Neuronal stem cell (in vitro differentiated cells): ENCODE results near the gene FCER2.

ENCODE experiments used
- DNase-seq: peaks from one replicate; pipeline ENCODE4 v3.0.0-alpha.2; 2013; ENCODE audit warnings: low spot score
- H2AFZ ChIP-seq: one replicate; pipeline ENCODE4 v1.6.1; 2013; ENCODE audit warnings: mild to moderate bottlenecking, low read length, inconsistent platforms
- H2AK5ac ChIP-seq: 2 replicates; pipeline ENCODE4 v1.6.1; 2013; ENCODE audit warnings: low read depth, mild to moderate bottlenecking, inconsistent platforms, low read length, moderate library complexity, mixed read lengths
- H2BK120ac ChIP-seq: 2 replicates; pipeline ENCODE4 v1.6.1; 2013; ENCODE audit warnings: low read depth, mild to moderate bottlenecking, inconsistent platforms, low read length, moderate library complexity, mixed read lengths
- H2BK12ac ChIP-seq: one replicate; pipeline ENCODE4 v1.6.1; 2013; ENCODE audit warnings: low read length, inconsistent platforms
- H2BK15ac ChIP-seq: 2 replicates; pipeline ENCODE4 v1.6.1; 2013; ENCODE audit warnings: mild to moderate bottlenecking, low read length, inconsistent platforms, mixed read lengths
- H2BK5ac ChIP-seq: one replicate; pipeline ENCODE4 v1.6.1; 2013; ENCODE audit warnings: inconsistent platforms, mild to moderate bottlenecking, low read length, moderate library complexity
- H3K14ac ChIP-seq: one replicate; pipeline ENCODE4 v1.6.1; 2013; ENCODE audit warnings: low read length, inconsistent platforms
- H3K18ac ChIP-seq: 2 replicates; pipeline ENCODE4 v1.6.1; 2013; ENCODE audit warnings: low read length, inconsistent platforms
- H3K23ac ChIP-seq: 2 replicates; pipeline ENCODE4 v1.6.1; 2013; ENCODE audit warnings: low read depth, mild to moderate bottlenecking, mixed read lengths, low read length, inconsistent platforms; ENCODE audit not compliant: poor library complexity
- H3K27ac ChIP-seq: replicated peaks from 3 replicates; pipeline ENCODE4 v1.5.1; 2013; ENCODE audit warnings: low read length, inconsistent platforms
- H3K27me3 ChIP-seq, 3 experiments: 2 replicates each; pipeline ENCODE4 v1.6.1; 2013; ENCODE audit warnings: low read length in 3 of 3, mild to moderate bottlenecking in 2 of 3, inconsistent platforms in 1 of 3, low read depth in 1 of 3, mixed read lengths in 1 of 3, moderate library complexity in 1 of 3; ENCODE audit not compliant: control insufficient read depth in 3 of 3, insufficient read depth in 3 of 3
- H3K36me3 ChIP-seq, 2 donors: replicated peaks in 1 of 2; 2 replicates each; pipeline ENCODE4 v1.6.1; 2013; ENCODE audit warnings: low read length in 2 of 2; ENCODE audit not compliant: control insufficient read depth in 2 of 2, insufficient read depth in 2 of 2
- H3K4ac ChIP-seq: 2 replicates; pipeline ENCODE4 v1.6.1; 2013; ENCODE audit warnings: inconsistent platforms, mild to moderate bottlenecking, low read length, moderate library complexity
- H3K4me1 ChIP-seq, 2 donors: 1 replicate in 1 of 2; 2 replicates in 1 of 2; pipeline ENCODE4 v1.6.1; 2013; ENCODE audit warnings: low read length in 2 of 2, low read depth in 1 of 2; ENCODE audit not compliant: control insufficient read depth in 2 of 2, insufficient read depth in 1 of 2
- H3K4me2 ChIP-seq: one replicate; pipeline ENCODE4 v1.6.1; 2013; ENCODE audit warnings: mild to moderate bottlenecking, low read length, inconsistent platforms; ENCODE audit not compliant: insufficient read depth, poor library complexity, severe bottlenecking
- H3K4me3 ChIP-seq, 2 donors: 2 replicates each; pipeline ENCODE4 v1.5.1; 2013; ENCODE audit warnings: low read length in 2 of 2, mild to moderate bottlenecking in 2 of 2, inconsistent platforms in 1 of 2, moderate library complexity in 1 of 2
- H3K79me1 ChIP-seq: one replicate; pipeline ENCODE4 v1.6.1; 2013; ENCODE audit warnings: low read depth, mild to moderate bottlenecking, inconsistent platforms, low read length, moderate library complexity
- H3K9ac ChIP-seq: one replicate; pipeline ENCODE4 v1.6.1; 2013; ENCODE audit warnings: mild to moderate bottlenecking, low read depth, low read length, inconsistent platforms; ENCODE audit not compliant: poor library complexity
- H3K9me3 ChIP-seq, 2 donors: replicated peaks in 1 of 2; 2 replicates each; pipeline versions ENCODE3 to v1.6.1; 2013; ENCODE audit warnings: low read length in 2 of 2, mild to moderate bottlenecking in 2 of 2, inconsistent platforms in 1 of 2, low read depth in 1 of 2, mixed read lengths in 1 of 2, moderate library complexity in 1 of 2; ENCODE audit not compliant: control insufficient read depth in 2 of 2, insufficient read depth in 1 of 2
- H4K8ac ChIP-seq: one replicate; pipeline ENCODE4 v1.6.1; 2013; ENCODE audit warnings: low read depth, mild to moderate bottlenecking, inconsistent platforms, low read length, moderate library complexity
- H4K91ac ChIP-seq: one replicate; pipeline ENCODE4 v1.6.1; 2013; ENCODE audit warnings: low read length, low read depth, mild to moderate bottlenecking, inconsistent platforms; ENCODE audit not compliant: poor library complexity
- WGBS, 2 donors: extraction: QIAGEN DNeasy Blood & Tissue Kit; methylation state at CpG; one replicate each; pipeline ENCODE4 v1.1.7; 2013; ENCODE audit warnings: missing lambda C conversion rate in 2 of 2, mixed read lengths in 1 of 2; ENCODE audit not compliant: insufficient read length in 2 of 2, insufficient replicate concordance in 1 of 2; ENCODE audit errors: extremely low coverage in 2 of 2; 5-methylcytosine and 5-hydroxymethylcytosine counted together

The FCER2 gene

DNA sequence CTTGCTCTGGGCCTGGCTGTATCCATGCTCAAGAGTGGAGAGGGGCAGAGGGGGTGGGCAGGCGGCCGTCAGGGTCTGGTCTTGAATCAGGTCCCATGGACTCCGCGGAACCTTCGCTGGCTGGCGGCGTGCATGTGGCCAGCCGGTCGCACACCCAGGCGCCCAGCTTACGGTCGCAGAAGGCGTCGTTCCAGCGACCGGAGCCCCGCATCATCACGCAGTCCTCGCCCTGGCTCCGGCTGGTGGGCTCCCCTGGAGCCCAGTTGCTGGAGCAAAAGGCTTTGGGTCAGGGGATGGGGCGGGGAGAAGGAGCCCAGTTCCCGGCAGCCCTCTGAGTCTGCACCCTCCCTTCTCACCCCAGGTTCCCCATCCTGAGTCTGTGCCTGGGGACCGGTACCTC is 12.8 kb downstream of the FCER2 start:
- Histone ChIP-seq H3K4me2 (no peak overlapping the region), H3K9ac (no peak overlapping the region), H4K8ac (peak overlapping the region; percentile 3), H2BK5ac (no peak overlapping the region), H3K27me3 (peaks cover 0 to 1% (median 0%) of the 10 kb centered on the region in 3 experiments), H2BK15ac (no peak overlapping the region), H3K4me1 (peaks cover 0 to 2% of the 10 kb centered on the region in 2 donors), H3K23ac (no peak overlapping the region), H2AK5ac (no peak overlapping the region), H3K79me1 (peaks cover 3% of the 10 kb centered on the region), H3K14ac (no peak overlapping the region), H2AFZ (no peak overlapping the region), H3K36me3 (peaks cover 0 to 3% of the 10 kb centered on the region in 2 donors), H4K91ac (no peak overlapping the region), H3K4ac (no peak overlapping the region), H3K27ac (no peak overlapping the region), H3K18ac (no peak overlapping the region), H3K4me3 (peak overlapping the region in 1 of 2 donors; percentile 27), H2BK12ac (no peak overlapping the region), H2BK120ac (no peak overlapping the region), H3K9me3 (peaks cover 0 to 15% of the 10 kb centered on the region in 2 donors)
- no peak for DNase-seq
- WGBS, 2 donors, result no CpG with 5 or more reads among the region's 23 CpGs

DNA sequence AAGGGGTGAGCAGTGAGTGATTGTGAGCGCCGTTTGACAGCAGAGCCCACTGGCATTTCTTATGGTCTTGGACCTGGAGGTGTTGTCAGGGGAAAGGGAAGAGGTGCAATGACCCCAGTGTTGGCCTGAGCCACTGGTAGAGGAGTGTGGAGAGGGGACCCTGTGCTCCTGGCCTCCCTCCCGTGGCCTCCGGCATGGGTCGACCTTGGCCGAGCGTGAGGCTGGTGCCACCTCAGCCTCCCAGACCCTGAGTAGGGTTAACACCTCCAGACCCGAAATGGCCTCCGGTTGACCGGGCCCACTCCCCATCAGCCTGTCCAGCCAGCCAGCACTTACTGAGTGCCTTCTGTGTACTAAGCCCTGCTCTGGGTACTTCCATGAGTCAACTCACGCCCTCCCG is 14.8 kb downstream of the FCER2 start:
- no peak for DNase-seq
- no peak overlapping the region for H3K9ac ChIP-seq
- no peak overlapping the region for H2BK120ac ChIP-seq
- peaks cover 16 to 17% of the 10 kb centered on the region in 2 donors for H3K36me3 ChIP-seq
- peaks cover 9% of the 10 kb centered on the region for H3K79me1 ChIP-seq
- H2BK15ac ChIP-seq, result no peak overlapping the region
- H3K23ac ChIP-seq, result no peak overlapping the region
- H4K8ac ChIP-seq, result no peak overlapping the region
- no CpG with 5 or more reads among the region's 12 CpGs for WGBS, 2 donors
- no peak overlapping the region for H3K4me3 ChIP-seq
- peaks cover 0 to 1% (median 0%) of the 10 kb centered on the region in 3 experiments for H3K27me3 ChIP-seq
- no peak overlapping the region for H3K4ac ChIP-seq
- no peak overlapping the region for H2BK12ac ChIP-seq
- no peak overlapping the region for H3K27ac ChIP-seq
- peaks cover 0 to 12% of the 10 kb centered on the region in 2 donors for H3K9me3 ChIP-seq
- H3K4me1 ChIP-seq, result peaks cover 0 to 2% of the 10 kb centered on the region in 2 donors
- no peak overlapping the region for H3K18ac ChIP-seq
- H3K4me2 ChIP-seq, result no peak overlapping the region
- H4K91ac ChIP-seq, result no peak overlapping the region
- no peak overlapping the region for H3K14ac ChIP-seq
- peak overlapping the region; percentile 35 for H2AK5ac ChIP-seq
- no peak overlapping the region for H2BK5ac ChIP-seq
- no peak overlapping the region for H2AFZ ChIP-seq

DNA sequence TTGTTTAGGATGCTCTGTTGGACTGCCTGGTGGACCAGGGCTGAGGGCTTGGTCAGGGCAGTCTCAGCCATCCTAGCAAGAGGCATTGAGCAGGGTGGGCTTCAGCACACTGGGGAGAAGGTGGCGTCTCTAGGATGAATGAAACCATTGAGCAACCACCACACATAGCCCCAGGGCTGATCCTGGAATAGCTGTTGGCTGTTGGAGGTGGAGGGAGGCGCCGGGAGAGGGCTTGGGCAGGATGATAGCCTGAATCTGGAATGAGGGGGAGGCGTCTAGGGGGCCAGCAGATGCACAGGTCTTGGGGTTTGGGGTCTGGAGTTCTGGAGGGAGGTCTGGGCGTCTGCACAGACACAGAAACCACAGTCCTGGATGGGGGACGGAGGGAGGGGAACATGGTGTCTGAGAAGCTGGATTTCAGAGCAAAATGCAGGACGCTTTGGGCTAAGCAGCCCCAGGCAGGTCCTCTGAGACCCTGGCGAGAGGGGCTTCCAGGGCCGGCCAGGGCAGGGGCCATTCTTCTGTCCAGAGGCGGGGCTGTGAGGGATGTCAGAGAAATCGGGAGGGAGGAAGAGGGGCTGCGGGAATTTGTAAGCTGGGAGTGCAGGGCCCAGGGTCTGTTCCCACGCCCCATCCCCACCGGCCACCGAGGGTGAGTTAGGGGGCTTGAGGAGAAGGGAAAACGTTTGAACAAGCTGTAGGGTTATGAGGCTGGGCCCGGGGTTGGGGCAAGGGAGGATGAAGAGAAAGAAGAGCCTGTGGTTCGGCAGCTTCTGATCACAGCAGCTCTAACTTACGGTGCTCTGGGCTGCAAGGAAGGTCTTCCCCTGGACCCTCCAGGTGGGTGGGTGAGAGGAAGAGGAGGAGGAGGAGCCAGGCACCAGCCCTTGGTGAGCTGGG is 16.1 kb downstream of the FCER2 start:
- Histone ChIP-seq H2BK15ac (no peak overlapping the region), H2AK5ac (peak overlapping the region; percentile 37), H3K14ac (peak overlapping the region; percentile 38), H3K9ac (no peak overlapping the region), H3K27me3 (no peaks in the 10 kb centered on the region), H3K4me3 (no peak overlapping the region), H2BK12ac (no peak overlapping the region), H2BK120ac (peak overlapping the region; percentile 72), H2AFZ (no peak overlapping the region), H4K91ac (no peak overlapping the region), H3K4me1 (peaks cover 6 to 7% of the 10 kb centered on the region in 2 donors), H4K8ac (no peak overlapping the region), H3K18ac (no peak overlapping the region), H3K27ac (no peak overlapping the region), H3K79me1 (peaks cover 16% of the 10 kb centered on the region), H3K4me2 (no peak overlapping the region), H3K36me3 (peaks cover 16 to 21% of the 10 kb centered on the region in 2 donors), H3K9me3 (peaks cover 0 to 3% of the 10 kb centered on the region in 2 donors), H2BK5ac (no peak overlapping the region), H3K23ac (peak overlapping the region; percentile 89), H3K4ac (no peak overlapping the region)
- WGBS, 2 donors, result no CpG with 5 or more reads among the region's 19 CpGs
- DNase-seq, result no peak

DNA sequence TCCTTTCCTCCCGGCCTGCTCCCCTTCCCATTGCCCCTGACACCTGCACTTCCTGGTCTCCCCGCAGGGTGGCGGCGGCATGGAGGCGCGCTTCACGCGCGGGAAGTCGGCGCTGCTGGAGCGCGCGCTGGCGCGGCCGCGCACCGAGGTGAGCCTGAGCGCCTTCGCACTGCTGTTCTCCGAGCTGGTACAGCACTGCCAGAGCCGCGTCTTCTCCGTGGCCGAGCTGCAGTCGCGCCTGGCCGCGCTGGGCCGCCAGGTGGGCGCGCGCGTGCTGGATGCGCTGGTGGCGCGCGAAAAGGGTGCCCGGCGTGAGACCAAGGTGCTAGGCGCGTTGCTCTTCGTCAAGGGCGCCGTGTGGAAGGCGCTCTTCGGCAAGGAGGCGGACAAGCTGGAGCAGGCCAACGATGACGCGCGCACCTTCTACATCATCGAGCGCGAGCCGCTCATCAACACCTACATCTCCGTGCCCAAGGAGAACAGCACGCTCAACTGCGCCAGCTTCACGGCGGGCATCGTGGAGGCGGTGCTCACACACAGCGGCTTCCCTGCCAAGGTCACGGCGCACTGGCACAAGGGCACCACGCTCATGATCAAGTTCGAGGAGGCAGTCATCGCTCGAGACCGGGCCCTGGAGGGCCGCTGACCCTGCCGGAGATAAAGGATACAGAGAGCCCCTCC is 19.6 kb downstream of the FCER2 start:
- peaks cover 0 to 11% (median 7%) of the 10 kb centered on the region in 3 experiments for H3K27me3 ChIP-seq
- peak overlapping the region; percentile 58 for H2BK15ac ChIP-seq
- H4K91ac ChIP-seq, result no peak overlapping the region
- H3K23ac ChIP-seq, result peak overlapping the region; percentile 83
- H3K4me3 ChIP-seq, result peak overlapping the region; percentile 2 to 97
- H2AK5ac ChIP-seq, result peak overlapping the region; percentile 60
- H4K8ac ChIP-seq, result no peak overlapping the region
- peak overlapping the region; percentile 64 for H3K18ac ChIP-seq
- peak overlapping the region; percentile 56 for H3K14ac ChIP-seq
- peaks cover 17% of the 10 kb centered on the region for H3K79me1 ChIP-seq
- peak overlapping the region; percentile 58 for H2BK12ac ChIP-seq
- H2AFZ ChIP-seq, result no peak overlapping the region
- peak overlapping the region; percentile 48 for H2BK5ac ChIP-seq
- H3K4me2 ChIP-seq, result peak overlapping the region; percentile 92
- H3K36me3 ChIP-seq, result peaks cover 16 to 21% of the 10 kb centered on the region in 2 donors
- H3K9me3 ChIP-seq, result no peaks in the 10 kb centered on the region
- H2BK120ac ChIP-seq, result peak overlapping the region; percentile 91
- peak overlapping the region; percentile 77 for H3K9ac ChIP-seq
- peaks cover 9 to 10% of the 10 kb centered on the region in 2 donors for H3K4me1 ChIP-seq
- H3K4ac ChIP-seq, result no peak overlapping the region
- no peak for DNase-seq
- H3K27ac ChIP-seq, result no peak overlapping the region
- no CpG with 5 or more reads among the region's 74 CpGs for WGBS, 2 donors
